ENCODE measurements around the gene TM2D1.

TM2D1 gene

DNA sequence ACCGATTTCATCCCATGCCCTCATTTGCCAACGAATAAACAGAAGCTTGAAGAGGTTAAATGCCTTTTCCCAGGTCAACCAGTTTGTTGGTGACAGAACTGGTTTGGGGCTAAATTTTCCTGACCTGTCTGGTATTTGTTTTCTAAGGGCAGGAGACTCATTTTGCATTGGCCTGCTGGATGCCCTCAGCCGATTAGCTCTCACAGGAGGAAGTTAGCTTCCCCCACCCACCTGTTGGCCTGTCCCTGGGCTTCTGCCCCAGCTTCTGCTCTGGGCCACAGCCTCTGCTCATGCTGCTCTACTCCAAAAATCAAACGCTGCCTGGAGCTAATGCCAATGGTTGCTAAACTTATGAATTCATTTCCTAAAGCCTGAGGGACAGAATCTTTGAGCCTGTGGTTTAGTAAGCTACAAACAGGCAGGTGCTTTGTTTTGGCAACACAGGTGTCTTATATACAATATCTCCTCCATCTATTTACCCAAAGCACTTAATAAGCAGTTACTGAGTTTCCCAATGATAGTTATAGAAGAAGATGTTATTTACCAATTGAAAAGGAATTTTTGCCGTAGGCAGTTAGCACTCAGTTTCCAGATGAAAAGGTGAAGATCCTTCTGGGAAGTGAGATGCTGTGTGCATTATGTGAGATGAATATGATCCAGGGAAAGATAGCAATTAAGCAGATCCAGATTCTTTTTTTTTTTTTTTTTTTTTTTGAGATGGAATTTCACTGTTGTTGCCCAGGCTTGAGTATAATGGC, 82.3 kb downstream of the TM2D1 start:
- Histone ChIP-seq H3K4me2 (ENCODE audit: low read depth, low read length, poor library complexity, severe bottlenecking) (no peak overlapping the region), H3K36me3 (ENCODE audit: low read length) (no peaks in the 10 kb centered on the region), H4K20me1 (ENCODE audit: low read depth, low read length) (no peaks in the 10 kb centered on the region), H3K9ac (ENCODE audit: low read length) (no peak overlapping the region), H2AFZ (ENCODE audit: low read depth, low read length, severe bottlenecking) (no peak overlapping the region), H3K79me2 (ENCODE audit: insufficient read depth, low read length) (no peaks in the 10 kb centered on the region), H3K27ac (ENCODE audit: low read depth, low read length) (no peak overlapping the region), H3K9me2 (replicated peaks; ENCODE audit: insufficient read depth, low read length) (no peaks in the 10 kb centered on the region), H3K9me3 (ENCODE audit: insufficient read depth, low read length) (no peaks in the 10 kb centered on the region), H3K27me3 (ENCODE audit: low read length) (no peaks in the 10 kb centered on the region), H3K4me3 (ENCODE audit: insufficient read depth, low read length, poor library complexity, severe bottlenecking) (no peak overlapping the region), H3F3A (ENCODE audit: insufficient read depth) (no peaks in the 10 kb centered on the region)
- TF ChIP-seq, protein P1, sequence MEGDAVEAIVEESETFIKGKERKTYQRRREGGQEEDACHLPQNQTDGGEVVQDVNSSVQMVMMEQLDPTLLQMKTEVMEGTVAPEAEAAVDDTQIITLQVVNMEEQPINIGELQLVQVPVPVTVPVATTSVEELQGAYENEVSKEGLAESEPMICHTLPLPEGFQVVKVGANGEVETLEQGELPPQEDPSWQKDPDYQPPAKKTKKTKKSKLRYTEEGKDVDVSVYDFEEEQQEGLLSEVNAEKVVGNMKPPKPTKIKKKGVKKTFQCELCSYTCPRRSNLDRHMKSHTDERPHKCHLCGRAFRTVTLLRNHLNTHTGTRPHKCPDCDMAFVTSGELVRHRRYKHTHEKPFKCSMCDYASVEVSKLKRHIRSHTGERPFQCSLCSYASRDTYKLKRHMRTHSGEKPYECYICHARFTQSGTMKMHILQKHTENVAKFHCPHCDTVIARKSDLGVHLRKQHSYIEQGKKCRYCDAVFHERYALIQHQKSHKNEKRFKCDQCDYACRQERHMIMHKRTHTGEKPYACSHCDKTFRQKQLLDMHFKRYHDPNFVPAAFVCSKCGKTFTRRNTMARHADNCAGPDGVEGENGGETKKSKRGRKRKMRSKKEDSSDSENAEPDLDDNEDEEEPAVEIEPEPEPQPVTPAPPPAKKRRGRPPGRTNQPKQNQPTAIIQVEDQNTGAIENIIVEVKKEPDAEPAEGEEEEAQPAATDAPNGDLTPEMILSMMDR (IDR thresholded peaks at IDR 0.05; ENCODE audit: insufficient read depth, low read length, poor library complexity, severe bottlenecking), result no peak
- no peak for TF ChIP-seq EZH2phosphoT487 (conservative IDR thresholded peaks at IDR 0.05; ENCODE audit: low read length)

DNA sequence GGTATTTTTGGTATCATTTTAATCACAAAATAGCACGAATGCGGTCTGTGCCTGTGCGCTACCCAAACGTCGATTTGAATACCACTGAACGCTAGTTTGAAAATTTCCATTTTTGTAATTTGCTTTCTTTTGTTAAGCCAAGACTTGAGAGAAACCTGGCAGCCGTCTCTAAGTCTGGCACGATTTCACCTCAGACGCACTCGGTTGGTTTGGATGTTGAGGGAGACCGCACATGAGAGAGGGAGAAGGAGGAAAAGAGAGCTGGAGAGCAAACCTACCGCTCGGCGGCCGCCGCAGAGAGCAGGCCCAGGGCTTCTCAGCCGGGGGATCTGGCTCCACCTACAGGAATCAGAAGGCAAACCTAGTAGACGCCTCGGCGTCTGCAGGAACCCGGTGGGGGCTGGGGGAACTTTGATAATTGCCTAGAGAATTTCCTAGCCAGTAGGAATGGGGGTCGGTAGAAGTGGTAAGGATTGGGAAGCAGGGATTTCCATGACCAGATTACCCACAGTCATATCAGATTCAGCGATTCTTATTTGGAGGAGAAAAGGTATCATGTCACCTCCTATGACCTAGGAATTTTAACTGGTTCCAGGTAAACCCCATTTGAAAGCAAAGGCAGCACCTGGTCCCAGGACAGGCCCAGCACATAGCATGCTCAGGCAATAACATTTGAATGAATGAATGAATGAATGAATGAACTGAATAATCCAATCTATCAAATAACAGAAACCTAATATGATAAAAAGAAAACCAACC, 83.2 kb downstream of the TM2D1 start:
- Histone ChIP-seq H3K9me2 (replicated peaks; ENCODE audit: insufficient read depth, low read length) (no peaks in the 10 kb centered on the region), H3K9ac (ENCODE audit: low read length) (no peak overlapping the region), H3K27me3 (ENCODE audit: low read length) (no peaks in the 10 kb centered on the region), H3K4me3 (ENCODE audit: insufficient read depth, low read length, poor library complexity, severe bottlenecking) (no peak overlapping the region), H2AFZ (ENCODE audit: low read depth, low read length, severe bottlenecking) (peak overlapping the region; percentile 71), H3K36me3 (ENCODE audit: low read length) (no peaks in the 10 kb centered on the region), H3F3A (ENCODE audit: insufficient read depth) (no peaks in the 10 kb centered on the region), H3K27ac (ENCODE audit: low read depth, low read length) (no peak overlapping the region), H3K4me2 (ENCODE audit: low read depth, low read length, poor library complexity, severe bottlenecking) (peak overlapping the region; percentile 43), H3K79me2 (ENCODE audit: insufficient read depth, low read length) (no peaks in the 10 kb centered on the region), H3K9me3 (ENCODE audit: insufficient read depth, low read length) (no peaks in the 10 kb centered on the region), H4K20me1 (ENCODE audit: low read depth, low read length) (no peaks in the 10 kb centered on the region)
- TF ChIP-seq, protein P1 (IDR thresholded peaks at IDR 0.05; ENCODE audit: insufficient read depth, low read length, poor library complexity, severe bottlenecking), result peak; percentile 40
- TF ChIP-seq EZH2phosphoT487 (conservative IDR thresholded peaks at IDR 0.05; ENCODE audit: low read length), result no peak

DNA sequence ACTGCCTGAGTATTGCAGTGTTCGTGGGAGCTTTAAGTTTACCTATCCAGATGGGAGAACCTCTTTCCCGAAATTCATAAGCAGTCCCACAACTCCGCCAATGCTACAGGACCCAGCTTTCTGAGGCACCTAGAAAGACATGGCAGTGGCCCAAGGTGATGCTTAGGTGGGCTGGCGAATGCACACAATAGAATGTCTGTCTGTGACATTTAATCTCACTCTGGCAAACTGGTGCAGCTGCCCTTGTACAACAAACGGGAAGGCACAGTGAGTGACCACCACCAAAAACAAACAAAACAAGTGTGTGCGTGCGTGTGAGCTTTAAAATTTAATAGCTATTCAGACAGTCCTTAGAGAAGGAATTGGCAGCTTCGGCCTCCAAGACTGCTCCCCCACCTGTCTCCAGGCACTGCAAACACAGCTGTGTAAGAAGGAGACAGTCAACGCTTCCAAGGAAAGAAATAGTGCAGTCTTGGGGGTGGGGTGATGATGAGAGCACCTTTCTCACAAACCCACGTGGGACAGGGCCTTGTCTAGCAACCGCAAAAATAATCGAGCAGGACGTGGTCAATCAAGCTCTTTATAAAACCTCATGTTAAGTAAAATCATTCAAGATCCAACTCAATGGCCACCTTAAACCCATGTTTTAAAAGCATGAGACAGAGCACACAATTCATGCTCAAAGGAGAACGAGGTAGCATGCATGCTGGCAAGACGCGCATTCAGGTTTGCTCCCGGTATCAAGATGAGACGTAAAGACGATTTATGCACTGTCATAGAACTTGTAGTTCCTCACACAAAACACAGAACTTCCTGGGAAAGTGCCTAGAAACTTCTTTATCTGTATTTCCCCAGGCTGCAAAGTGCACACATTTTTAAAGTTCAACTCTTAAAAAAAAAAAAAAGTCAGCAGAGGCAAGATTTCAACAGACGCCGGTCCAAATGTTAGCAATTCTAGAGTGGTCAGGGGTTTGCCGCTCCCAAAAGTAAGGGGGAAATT, 84.1 kb downstream of the TM2D1 start:
- Histone ChIP-seq H3K27ac (ENCODE audit: low read depth, low read length) (no peak overlapping the region), H3K79me2 (ENCODE audit: insufficient read depth, low read length) (no peaks in the 10 kb centered on the region), H3K27me3 (ENCODE audit: low read length) (no peaks in the 10 kb centered on the region), H3K4me2 (ENCODE audit: low read depth, low read length, poor library complexity, severe bottlenecking) (peak overlapping the region; percentile 43), H3K9ac (ENCODE audit: low read length) (no peak overlapping the region), H2AFZ (ENCODE audit: low read depth, low read length, severe bottlenecking) (peak overlapping the region; percentile 71), H3K9me3 (ENCODE audit: insufficient read depth, low read length) (no peaks in the 10 kb centered on the region), H3K4me3 (ENCODE audit: insufficient read depth, low read length, poor library complexity, severe bottlenecking) (no peak overlapping the region), H3K9me2 (replicated peaks; ENCODE audit: insufficient read depth, low read length) (no peaks in the 10 kb centered on the region), H4K20me1 (ENCODE audit: low read depth, low read length) (no peaks in the 10 kb centered on the region), H3K36me3 (ENCODE audit: low read length) (no peaks in the 10 kb centered on the region), H3F3A (ENCODE audit: insufficient read depth) (no peaks in the 10 kb centered on the region)
- TF ChIP-seq EZH2phosphoT487 (conservative IDR thresholded peaks at IDR 0.05; ENCODE audit: low read length), result no peak
- TF ChIP-seq, protein P1 (IDR thresholded peaks at IDR 0.05; ENCODE audit: insufficient read depth, low read length, poor library complexity, severe bottlenecking), result no peak

Measured in SU-DHL-6 (cell line).